Lung (tissue), 12 donors: Measurements from ENCODE around the gene MERTK. TPM values are rescaled to one million over a fixed set of nuclear protein-coding genes. Genes with fewer than 3 reads are reported as not detected.
A peak's percentile ranks its signal among the peaks of the same experiment; 100 is the strongest.

Experiments
- ATAC-seq: fragments of 200-7000 bp; cut with Tn5 transposase; one replicate; pipeline ENCODE4 v1.9.1; 2020; ENCODE audit warnings: moderate number of reproducible peaks; ENCODE audit not compliant: insufficient read depth, low FRiP score
- DNase-seq, 3 donors: peaks; one replicate each; pipeline ENCODE4 v3.0.0-alpha.2; 2013 to 2017
- H3K27ac ChIP-seq, 2 donors: one replicate each; pipeline ENCODE4 v1.5.1; 2013; ENCODE audit warnings: mild to moderate bottlenecking in 2 of 2, moderate library complexity in 2 of 2, control low read depth in 1 of 2, inconsistent platforms in 1 of 2, low read depth in 1 of 2, low read length in 1 of 2
- H3K27me3 ChIP-seq, 3 donors: one replicate each; pipeline ENCODE4 v1.5.1; 2013; ENCODE audit warnings: low read length in 2 of 3; ENCODE audit not compliant: control insufficient read depth in 3 of 3, insufficient read depth in 3 of 3
- H3K36me3 ChIP-seq, 4 donors: one replicate each; pipeline ENCODE4 v1.5.1; 2013; ENCODE audit warnings: low read length in 4 of 4, mild to moderate bottlenecking in 1 of 4, moderate library complexity in 1 of 4; ENCODE audit not compliant: control insufficient read depth in 4 of 4, insufficient read depth in 4 of 4
- H3K4me1 ChIP-seq, 5 donors: one replicate each; pipeline ENCODE4 v1.5.1; 2013; ENCODE audit warnings: low read length in 5 of 5, mild to moderate bottlenecking in 2 of 5, moderate library complexity in 1 of 5; ENCODE audit not compliant: control insufficient read depth in 5 of 5, insufficient read depth in 5 of 5
- H3K4me3 ChIP-seq: one replicate; pipeline ENCODE4 v1.5.1; 2013; ENCODE audit warnings: mild to moderate bottlenecking, control low read depth, moderate library complexity
- H3K9ac ChIP-seq, 2 donors: one replicate each; pipeline ENCODE4 v1.5.1; 2013; ENCODE audit warnings: low read length in 2 of 2, control low read depth in 1 of 2; ENCODE audit not compliant: insufficient read depth in 1 of 2
- H3K9me3 ChIP-seq, 4 donors: one replicate each; pipeline ENCODE4 v1.5.1; 2013; ENCODE audit warnings: low read length in 3 of 4, mild to moderate bottlenecking in 1 of 4, moderate library complexity in 1 of 4; ENCODE audit not compliant: control insufficient read depth in 4 of 4, insufficient read depth in 3 of 4
- CTCF ChIP-seq: IDR thresholded peaks from 2 replicates; pipeline ENCODE4 v1.5.1; 2012; ENCODE audit warnings: mild to moderate bottlenecking; ENCODE audit errors: control extremely low read depth, extremely low read depth
- WGBS, 2 donors: extraction: QIAGEN DNeasy Blood & Tissue Kit; methylation state at CpG; one replicate each; pipeline ENCODE4 v1.1.7; 2013; 5-methylcytosine and 5-hydroxymethylcytosine counted together
- polyA plus RNA-seq, 2 donors: library from polyadenylated mRNA; stranded (reverse); fragments of 200-250 nt; gene quantifications; one replicate each; pipeline ENCODE4 v1.2.1, GENCODE V29; 2013
- total RNA-seq, 2 donors: library from RNA; depleted of rRNA in 1 of 2; stranded (reverse); fragments of >200 nt in 1 of 2; gene quantifications; one replicate each; pipeline ENCODE4 v1.2.1, GENCODE V29; 2014 to 2021
- donor health status: control.
- donor health status: control.
- donor health status: Bipolar disorder and iron deficiency.
- donor health status: healthy.
- donor health status: DM: yes; HTN: yes; CAD: no.

MERTK gene
- total and polyA plus RNA-seq, 4 donors: 5.5 to 33.1 (median 22.4) TPM

- ATAC-seq (no peak), DNase-seq (no peak)
- WGBS, 2 donors: 34 to 60% methylated on average over 4 of the region's 4 CpGs
- Histone ChIP-seq H3K4me3 (no peak overlapping the region), H3K9ac (no peak overlapping the region), H3K9me3 (no peaks in the 10 kb centered on the region), H3K36me3 (peaks cover 0 to 21% (median 4%) of the 10 kb centered on the region in 4 donors), H3K27me3 (no peaks in the 10 kb centered on the region), H3K27ac (peak overlapping the region in 1 of 2 donors; percentile 37), H3K4me1 (peaks cover 0 to 7% (median 0%) of the 10 kb centered on the region in 5 donors)
- TF ChIP-seq CTCF: no peak
These were observed 107.6 kb downstream of the MERTK start for GRCh38 chr2:112006076-112006410.

DNA sequence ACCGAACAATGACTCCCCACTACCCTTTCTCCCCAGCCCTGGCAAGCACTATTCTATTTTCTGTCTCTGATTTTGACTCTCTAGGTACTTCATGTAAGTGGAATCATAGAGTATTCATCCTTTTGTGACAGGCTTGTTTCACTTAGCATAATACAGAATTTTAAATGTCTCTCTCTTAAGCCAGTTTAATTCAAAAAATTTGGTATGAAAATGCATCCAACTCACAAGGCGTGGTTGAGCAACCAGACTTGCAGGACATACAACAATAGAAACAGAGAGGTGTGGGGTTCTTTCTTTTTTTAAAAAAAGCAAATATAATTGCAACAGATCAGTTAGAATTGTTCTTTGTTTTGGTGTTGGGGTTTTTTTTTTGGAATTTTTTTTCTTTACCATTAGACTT, 109.1 kb downstream of the MERTK start:
- Histone ChIP-seq H3K4me3 (no peak overlapping the region), H3K36me3 (peaks cover 0 to 21% (median 6%) of the 10 kb centered on the region in 4 donors), H3K4me1 (no peaks in the 10 kb centered on the region), H3K27me3 (no peaks in the 10 kb centered on the region), H3K27ac (no peak overlapping the region), H3K9ac (no peak overlapping the region), H3K9me3 (no peaks in the 10 kb centered on the region)
- no peak for DNase-seq
- TF ChIP-seq CTCF: no peak
- no peak for ATAC-seq
- 74 to 88% methylated on average over 2 of the region's 2 CpGs for WGBS, 2 donors

GRCh38 chr2:112008910-112009485, 110.6 kb downstream of the MERTK start:
- H3K4me3 ChIP-seq: no peak overlapping the region
- H3K27ac ChIP-seq: no peak overlapping the region
- no peaks in the 10 kb centered on the region for H3K27me3 ChIP-seq
- 88 to 90% methylated on average over 2 of the region's 2 CpGs for WGBS, 2 donors
- TF ChIP-seq CTCF: no peak
- no peaks in the 10 kb centered on the region for H3K9me3 ChIP-seq
- no peak overlapping the region for H3K9ac ChIP-seq
- H3K36me3 ChIP-seq: peaks cover 4 to 18% (median 6%) of the 10 kb centered on the region in 4 donors
- no peaks in the 10 kb centered on the region for H3K4me1 ChIP-seq
- no peak for DNase-seq
- ATAC-seq: no peak

GRCh38 chr2:112010751-112011150, 112.3 kb downstream of the MERTK start:
- H3K27me3 ChIP-seq: no peaks in the 10 kb centered on the region
- no peak overlapping the region for H3K9ac ChIP-seq
- DNase-seq (no peak), ATAC-seq (no peak)
- H3K4me3 ChIP-seq: no peak overlapping the region
- no peak overlapping the region for H3K27ac ChIP-seq
- WGBS, 2 donors: 29 to 74% methylated on average over 10 of the region's 10 CpGs
- peaks cover 4 to 18% (median 6%) of the 10 kb centered on the region in 4 donors for H3K36me3 ChIP-seq
- H3K4me1 ChIP-seq: no peaks in the 10 kb centered on the region
- H3K9me3 ChIP-seq: no peaks in the 10 kb centered on the region
- no peak for TF ChIP-seq CTCF
